Measurements from ENCODE around the gene PKHD1. TPM values are rescaled to one million over a fixed set of nuclear protein-coding genes. Genes with fewer than 3 reads are reported as not detected.

PKHD1 gene
- total and polyA plus RNA-seq, 2 of the 8 experiments (the other 6 are each of a cell fraction or from before 2014, with no cell fraction given): 0.06 to 0.09 TPM

DNA sequence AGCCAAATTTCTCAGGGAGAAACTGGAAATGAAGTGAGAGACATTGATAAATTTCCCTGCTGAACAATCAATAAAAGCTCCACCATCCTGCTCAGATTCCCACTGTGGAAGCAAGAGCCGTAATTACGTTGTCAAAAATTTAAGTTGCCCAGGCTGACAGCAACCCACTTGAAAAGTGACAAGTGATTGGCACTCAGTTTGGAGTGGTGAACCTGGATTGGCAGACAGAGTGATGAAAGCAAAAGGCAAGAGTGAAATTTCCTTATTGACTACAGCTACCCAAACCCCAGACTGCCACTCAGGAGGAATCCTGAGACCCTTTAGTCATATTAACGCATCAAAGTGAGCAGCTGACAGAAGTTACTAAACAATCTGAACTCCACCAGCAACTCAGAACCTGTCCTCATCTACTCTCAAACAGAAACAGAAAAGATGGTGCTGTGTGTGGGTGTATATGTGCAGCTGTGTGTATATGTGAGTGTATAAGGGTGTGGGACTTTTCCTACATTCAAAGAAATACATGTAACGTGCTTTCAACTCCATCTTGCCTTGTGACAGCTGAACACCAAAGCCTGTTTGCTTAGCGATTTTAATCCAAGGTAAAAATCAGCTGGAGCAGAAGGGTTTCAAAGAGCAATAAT is 157.4 kb downstream of the PKHD1 start:
- CTCF ChIA-PET (ENCODE audit: partially characterized antibody): interaction anchor here (0.9 kb wide), 1 partner anchor 30 kb away, joined by 3 read pairs; no protein-coding TSS in a partner anchor
- no peak overlapping the region for H4K91ac ChIP-seq (replicated peaks; ENCODE audit: insufficient read length, low read length)
- no peaks in the 10 kb centered on the region for H3K79me1 ChIP-seq (ENCODE audit: low read depth, low read length)
- FAIRE-seq (no peak), DNase-seq (ENCODE audit: low read depth in 1 of 2, low spot score in 2 of 2) (no peak)
- no peak overlapping the region for H3K14ac ChIP-seq (ENCODE audit: insufficient read length)
- H4K20me1 ChIP-seq (replicated peaks in 1 of 2; ENCODE audit: control insufficient read depth in 1 of 2, insufficient read depth in 2 of 2, low read length in 2 of 2): no peaks in the 10 kb centered on the region
- no peak overlapping the region for H3K4ac ChIP-seq (replicated peaks; ENCODE audit: insufficient read length, low read depth, low read length)
- no peak overlapping the region for H3K4me2 ChIP-seq (ENCODE audit: insufficient read depth in 1 of 2, low read depth in 2 of 2, low read length in 2 of 2)
- no peak overlapping the region for H3K27ac ChIP-seq (ENCODE audit: low read depth, low read length)
- no peak overlapping the region for H4K8ac ChIP-seq (ENCODE audit: extremely low read depth, insufficient read depth, low read length)
- POLR2A ChIA-PET (ENCODE audit: partially characterized antibody): no interaction called here
- H2AK5ac ChIP-seq (ENCODE audit: low read depth, low read length): no peak overlapping the region
- no peak overlapping the region for H3K23ac ChIP-seq (ENCODE audit: insufficient read length)
- no peaks in the 10 kb centered on the region for H3K27me3 ChIP-seq (replicated peaks in 1 of 4; ENCODE audit: control insufficient read depth in 3 of 4, extremely low read depth in 1 of 4, insufficient read depth in 3 of 4, low read length in 3 of 4)
- no peak overlapping the region for H2BK15ac ChIP-seq (ENCODE audit: low read length)
- H3K9ac ChIP-seq (replicated peaks in 1 of 4; ENCODE audit: extremely low read depth in 1 of 4, low read depth in 3 of 4, low read length in 3 of 4): no peak overlapping the region
- H3K23me2 ChIP-seq (ENCODE audit: low read depth, low read length): no peaks in the 10 kb centered on the region; the same call in 1 of the 2 replicates
- no peak overlapping the region for H2BK12ac ChIP-seq (ENCODE audit: low read depth, low read length)
- H3K9me3 ChIP-seq (ENCODE audit: insufficient read depth in 2 of 2, low read depth in 1 of 2, low read length in 1 of 2): no peaks in the 10 kb centered on the region
- H2BK120ac ChIP-seq (replicated peaks; ENCODE audit: low read depth, low read length): no peak overlapping the region
- H2AFZ ChIP-seq (ENCODE audit: low read length): no peak overlapping the region
- H2BK5ac ChIP-seq (ENCODE audit: low read depth, low read length): no peak overlapping the region
- H3K56ac ChIP-seq (replicated peaks; ENCODE audit: insufficient read length, low read depth, low read length): no peak overlapping the region
- H3K4me1 ChIP-seq (replicated peaks in 1 of 4; ENCODE audit: control insufficient read depth in 3 of 4, insufficient read depth in 4 of 4, low read length in 3 of 4): peaks cover 0 to 5% (median 0%) of the 10 kb centered on the region in 4 experiments; a peak in 2 of 7 replicates
- no peak overlapping the region for H3K18ac ChIP-seq (ENCODE audit: extremely low read depth, low read length)
- 94% methylated on average over 5 of the region's 5 CpGs; no CpG with 5 or more reads in 1 of the 2 experiments for WGBS, 2 experiments (ENCODE audit: extremely low coverage in 1 of 2, insufficient coverage in 1 of 2, insufficient read length in 1 of 2, insufficient replicate concordance in 2 of 2, low coverage in 1 of 2, low lambda C conversion rate in 2 of 2, missing lambda C conversion rate in 1 of 2)
- no peak overlapping the region for H4K5ac ChIP-seq (ENCODE audit: insufficient read length, low read depth, low read length)
- H3K36me3 ChIP-seq (ENCODE audit: control insufficient read depth in 2 of 4, insufficient read depth in 4 of 4, low read length in 3 of 4): no peaks in the 10 kb centered on the region
- H2BK20ac ChIP-seq (ENCODE audit: low read length): no peak overlapping the region
- H3K79me2 ChIP-seq (ENCODE audit: control insufficient read depth in 1 of 2, insufficient read depth in 2 of 2, low read length in 2 of 2): no peaks in the 10 kb centered on the region
- no peak overlapping the region for H3K4me3 ChIP-seq (ENCODE audit: extremely low read depth in 1 of 4, insufficient read depth in 2 of 4, low read depth in 3 of 4, low read length in 4 of 4)
- TF ChIP-seq SIN3A (conservative IDR thresholded peaks at IDR 0.05 in 1 of 2, IDR thresholded peaks at IDR 0.05 in 1 of 2; ENCODE audit: low read depth in 1 of 2, low read length in 2 of 2): no peak
- TF ChIP-seq SP1 (IDR thresholded peaks at IDR 0.05; ENCODE audit: low read depth, low read length): no peak
- no peak for TF ChIP-seq FOSL1 (IDR thresholded peaks at IDR 0.05; ENCODE audit: insufficient read depth, low read depth, low read length)
- TF ChIP-seq CBX5 (IDR thresholded peaks at IDR 0.05; ENCODE audit: low read depth, low read length): no peak
- TF ChIP-seq POLR2AphosphoS5 (IDR thresholded peaks at IDR 0.05; ENCODE audit: low read depth, low read length): no peak
- no peak for TF ChIP-seq PHF8 (conservative IDR thresholded peaks at IDR 0.05; ENCODE audit: low read depth, low read length)
- TF ChIP-seq, protein P1, sequence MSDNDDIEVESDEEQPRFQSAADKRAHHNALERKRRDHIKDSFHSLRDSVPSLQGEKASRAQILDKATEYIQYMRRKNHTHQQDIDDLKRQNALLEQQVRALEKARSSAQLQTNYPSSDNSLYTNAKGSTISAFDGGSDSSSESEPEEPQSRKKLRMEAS (IDR thresholded peaks at IDR 0.05): no peak
- TF ChIP-seq ASH2L (IDR thresholded peaks at IDR 0.05; ENCODE audit: low read length): no peak
- no peak for TF ChIP-seq KDM5A (IDR thresholded peaks at IDR 0.05; ENCODE audit: low read length)
- no peak for TF ChIP-seq KDM1A (IDR thresholded peaks at IDR 0.05; ENCODE audit: borderline replicate concordance, low read length)
- TF ChIP-seq GABPA (IDR thresholded peaks at IDR 0.05; ENCODE audit: borderline replicate concordance, insufficient read depth, low read length): no peak
- no peak for TF ChIP-seq CTBP2 (IDR thresholded peaks at IDR 0.05; ENCODE audit: borderline replicate concordance, insufficient read depth, insufficient read length, low read length)
- TF ChIP-seq RAD21 (IDR thresholded peaks at IDR 0.05 in 1 of 2, conservative IDR thresholded peaks at IDR 0.05 in 1 of 2; ENCODE audit: low read depth in 2 of 2, low read length in 2 of 2): no peak

All from H1 (cell line).